ENCODE data around the gene ABCB11. TPM values are rescaled to one million over a fixed set of nuclear protein-coding genes. Genes with fewer than 3 reads are reported as not detected.

The ABCB11 gene
- total and polyA plus RNA-seq, 9 of the 15 experiments (the other 6 are each of a cell fraction or from before 2014, with no cell fraction given), result 0.04 to 0.51 (median 0.10) TPM; not detected in 1

DNA sequence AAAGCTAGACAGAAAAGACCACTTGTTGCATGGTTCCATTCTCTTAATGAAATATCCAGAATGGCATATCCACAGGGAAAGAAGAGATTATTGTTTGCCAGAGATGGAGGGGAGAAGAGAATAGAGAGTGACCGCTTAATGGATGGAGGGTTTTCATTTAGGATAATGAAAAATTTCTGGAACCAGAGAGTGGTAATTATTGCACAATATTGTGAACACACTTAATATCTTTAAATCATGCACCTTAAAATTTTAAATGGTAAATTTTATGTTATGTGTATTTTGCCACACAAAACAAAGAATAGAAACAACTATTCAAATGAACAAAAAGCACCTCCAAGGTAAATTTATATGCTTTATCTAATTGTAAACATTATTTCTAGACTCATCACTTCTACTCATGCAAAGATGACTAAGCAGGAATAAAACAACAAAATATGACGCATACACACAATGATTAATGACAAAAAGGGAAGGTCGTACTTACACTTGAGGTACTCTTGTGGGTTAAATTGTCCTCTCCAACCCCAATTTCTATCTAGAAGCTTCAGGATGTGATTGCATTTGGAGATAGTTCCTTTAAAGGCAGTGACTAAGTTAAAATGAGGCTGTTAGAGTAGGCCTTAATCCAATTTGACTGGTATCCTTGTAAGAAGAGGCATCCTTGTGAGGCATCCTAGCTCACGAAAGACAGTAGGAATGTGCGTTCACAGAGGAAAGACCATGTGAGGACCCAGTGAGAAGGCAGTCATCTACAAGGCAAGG lies 19.5 kb upstream of the ABCB11 start (continued):
- TF ChIP-seq, protein P1, sequence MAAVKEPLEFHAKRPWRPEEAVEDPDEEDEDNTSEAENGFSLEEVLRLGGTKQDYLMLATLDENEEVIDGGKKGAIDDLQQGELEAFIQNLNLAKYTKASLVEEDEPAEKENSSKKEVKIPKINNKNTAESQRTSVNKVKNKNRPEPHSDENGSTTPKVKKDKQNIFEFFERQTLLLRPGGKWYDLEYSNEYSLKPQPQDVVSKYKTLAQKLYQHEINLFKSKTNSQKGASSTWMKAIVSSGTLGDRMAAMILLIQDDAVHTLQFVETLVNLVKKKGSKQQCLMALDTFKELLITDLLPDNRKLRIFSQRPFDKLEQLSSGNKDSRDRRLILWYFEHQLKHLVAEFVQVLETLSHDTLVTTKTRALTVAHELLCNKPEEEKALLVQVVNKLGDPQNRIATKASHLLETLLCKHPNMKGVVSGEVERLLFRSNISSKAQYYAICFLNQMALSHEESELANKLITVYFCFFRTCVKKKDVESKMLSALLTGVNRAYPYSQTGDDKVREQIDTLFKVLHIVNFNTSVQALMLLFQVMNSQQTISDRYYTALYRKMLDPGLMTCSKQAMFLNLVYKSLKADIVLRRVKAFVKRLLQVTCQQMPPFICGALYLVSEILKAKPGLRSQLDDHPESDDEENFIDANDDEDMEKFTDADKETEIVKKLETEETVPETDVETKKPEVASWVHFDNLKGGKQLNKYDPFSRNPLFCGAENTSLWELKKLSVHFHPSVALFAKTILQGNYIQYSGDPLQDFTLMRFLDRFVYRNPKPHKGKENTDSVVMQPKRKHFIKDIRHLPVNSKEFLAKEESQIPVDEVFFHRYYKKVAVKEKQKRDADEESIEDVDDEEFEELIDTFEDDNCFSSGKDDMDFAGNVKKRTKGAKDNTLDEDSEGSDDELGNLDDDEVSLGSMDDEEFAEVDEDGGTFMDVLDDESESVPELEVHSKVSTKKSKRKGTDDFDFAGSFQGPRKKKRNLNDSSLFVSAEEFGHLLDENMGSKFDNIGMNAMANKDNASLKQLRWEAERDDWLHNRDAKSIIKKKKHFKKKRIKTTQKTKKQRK (IDR thresholded peaks at IDR 0.05; ENCODE audit: borderline replicate concordance, low read depth, low read length), result no peak
- TF ChIP-seq MAFK (IDR thresholded peaks at IDR 0.05; ENCODE audit: low read length) (peak; percentile 91), SUPT5H (IDR thresholded peaks at IDR 0.05) (no peak), CEBPB (tag; IDR thresholded peaks at IDR 0.05) (peak; percentile 99), HCFC1 (IDR thresholded peaks at IDR 0.05; ENCODE audit: low read depth, low read length) (no peak), TEAD1 (CRISPR knock-in tag; IDR thresholded peaks at IDR 0.05) (no peak), PCBP1 (IDR thresholded peaks at IDR 0.05; ENCODE audit: low read depth, low read length, poor library complexity, severe bottlenecking) (no peak), POLR2G (IDR thresholded peaks at IDR 0.05; ENCODE audit: low read depth, low read length) (no peak), BACH1 (tag; IDR thresholded peaks at IDR 0.05) (peak; percentile 90), PURB (CRISPR knock-in tag; IDR thresholded peaks at IDR 0.05; ENCODE audit: low read depth) (no peak), SIRT6 (IDR thresholded peaks at IDR 0.05; ENCODE audit: low read depth, low read length) (no peak), RFX5 (IDR thresholded peaks at IDR 0.05; ENCODE audit: low read depth, low read length) (no peak), HDGF (IDR thresholded peaks at IDR 0.05) (no peak)
- TF ChIP-seq, protein P2, sequence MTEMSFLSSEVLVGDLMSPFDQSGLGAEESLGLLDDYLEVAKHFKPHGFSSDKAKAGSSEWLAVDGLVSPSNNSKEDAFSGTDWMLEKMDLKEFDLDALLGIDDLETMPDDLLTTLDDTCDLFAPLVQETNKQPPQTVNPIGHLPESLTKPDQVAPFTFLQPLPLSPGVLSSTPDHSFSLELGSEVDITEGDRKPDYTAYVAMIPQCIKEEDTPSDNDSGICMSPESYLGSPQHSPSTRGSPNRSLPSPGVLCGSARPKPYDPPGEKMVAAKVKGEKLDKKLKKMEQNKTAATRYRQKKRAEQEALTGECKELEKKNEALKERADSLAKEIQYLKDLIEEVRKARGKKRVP (CRISPR knock-in tag; IDR thresholded peaks at IDR 0.05), result no peak
- TF ChIP-seq, protein P3, sequence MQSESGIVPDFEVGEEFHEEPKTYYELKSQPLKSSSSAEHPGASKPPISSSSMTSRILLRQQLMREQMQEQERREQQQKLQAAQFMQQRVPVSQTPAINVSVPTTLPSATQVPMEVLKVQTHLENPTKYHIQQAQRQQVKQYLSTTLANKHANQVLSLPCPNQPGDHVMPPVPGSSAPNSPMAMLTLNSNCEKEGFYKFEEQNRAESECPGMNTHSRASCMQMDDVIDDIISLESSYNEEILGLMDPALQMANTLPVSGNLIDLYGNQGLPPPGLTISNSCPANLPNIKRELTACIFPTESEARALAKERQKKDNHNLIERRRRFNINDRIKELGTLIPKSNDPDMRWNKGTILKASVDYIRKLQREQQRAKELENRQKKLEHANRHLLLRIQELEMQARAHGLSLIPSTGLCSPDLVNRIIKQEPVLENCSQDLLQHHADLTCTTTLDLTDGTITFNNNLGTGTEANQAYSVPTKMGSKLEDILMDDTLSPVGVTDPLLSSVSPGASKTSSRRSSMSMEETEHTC (IDR thresholded peaks at IDR 0.05), result 0 out of 2 replicates have a peak, but pooled peaks have one; percentile 15
- TF ChIP-seq, protein P4, sequence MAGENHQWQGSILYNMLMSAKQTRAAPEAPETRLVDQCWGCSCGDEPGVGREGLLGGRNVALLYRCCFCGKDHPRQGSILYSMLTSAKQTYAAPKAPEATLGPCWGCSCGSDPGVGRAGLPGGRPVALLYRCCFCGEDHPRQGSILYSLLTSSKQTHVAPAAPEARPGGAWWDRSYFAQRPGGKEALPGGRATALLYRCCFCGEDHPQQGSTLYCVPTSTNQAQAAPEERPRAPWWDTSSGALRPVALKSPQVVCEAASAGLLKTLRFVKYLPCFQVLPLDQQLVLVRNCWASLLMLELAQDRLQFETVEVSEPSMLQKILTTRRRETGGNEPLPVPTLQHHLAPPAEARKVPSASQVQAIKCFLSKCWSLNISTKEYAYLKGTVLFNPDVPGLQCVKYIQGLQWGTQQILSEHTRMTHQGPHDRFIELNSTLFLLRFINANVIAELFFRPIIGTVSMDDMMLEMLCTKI (IDR thresholded peaks at IDR 0.05; ENCODE audit: partially characterized antibody), result no peak
- TF ChIP-seq, protein P5, sequence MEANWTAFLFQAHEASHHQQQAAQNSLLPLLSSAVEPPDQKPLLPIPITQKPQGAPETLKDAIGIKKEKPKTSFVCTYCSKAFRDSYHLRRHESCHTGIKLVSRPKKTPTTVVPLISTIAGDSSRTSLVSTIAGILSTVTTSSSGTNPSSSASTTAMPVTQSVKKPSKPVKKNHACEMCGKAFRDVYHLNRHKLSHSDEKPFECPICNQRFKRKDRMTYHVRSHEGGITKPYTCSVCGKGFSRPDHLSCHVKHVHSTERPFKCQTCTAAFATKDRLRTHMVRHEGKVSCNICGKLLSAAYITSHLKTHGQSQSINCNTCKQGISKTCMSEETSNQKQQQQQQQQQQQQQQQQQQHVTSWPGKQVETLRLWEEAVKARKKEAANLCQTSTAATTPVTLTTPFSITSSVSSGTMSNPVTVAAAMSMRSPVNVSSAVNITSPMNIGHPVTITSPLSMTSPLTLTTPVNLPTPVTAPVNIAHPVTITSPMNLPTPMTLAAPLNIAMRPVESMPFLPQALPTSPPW (CRISPR knock-in tag; IDR thresholded peaks at IDR 0.05), result peak; percentile 34; the same call in 1 of the 2 replicates
- TF ChIP-seq, protein P6, sequence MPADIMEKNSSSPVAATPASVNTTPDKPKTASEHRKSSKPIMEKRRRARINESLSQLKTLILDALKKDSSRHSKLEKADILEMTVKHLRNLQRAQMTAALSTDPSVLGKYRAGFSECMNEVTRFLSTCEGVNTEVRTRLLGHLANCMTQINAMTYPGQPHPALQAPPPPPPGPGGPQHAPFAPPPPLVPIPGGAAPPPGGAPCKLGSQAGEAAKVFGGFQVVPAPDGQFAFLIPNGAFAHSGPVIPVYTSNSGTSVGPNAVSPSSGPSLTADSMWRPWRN (IDR thresholded peaks at IDR 0.05; ENCODE audit: low read depth), result peak; percentile 83
